Measurements from ENCODE around the gene OR9G1. TPM values are rescaled to one million over a fixed set of nuclear protein-coding genes. Genes with fewer than 3 reads are reported as not detected.

Gene OR9G1
- polyA plus RNA-seq, 1 of the 3 experiments (the other 2 are of a cell fraction) = not detected

- no peaks in the 10 kb centered on the region for H3K4me1 ChIP-seq (ENCODE audit: control insufficient read depth in 1 of 2, insufficient read depth in 2 of 2, low read depth in 1 of 2, low read length in 1 of 2)
- no peak for TF ChIP-seq IRF3 (IDR thresholded peaks at IDR 0.05; ENCODE audit: low read depth, low read length)
- TF ChIP-seq FOXJ3 (CRISPR knock-in tag; IDR thresholded peaks at IDR 0.05) = no peak
- TF ChIP-seq PBX3 (IDR thresholded peaks at IDR 0.05) = no peak
- TF ChIP-seq FOXM1 (IDR thresholded peaks at IDR 0.05; ENCODE audit: low read depth) = no peak
- no peak for TF ChIP-seq SIN3A (IDR thresholded peaks at IDR 0.05; ENCODE audit: borderline replicate concordance, low read depth, low read length)
- TF ChIP-seq CTCF (IDR thresholded peaks at IDR 0.05) = no peak
- no peak for TF ChIP-seq RFX5 (IDR thresholded peaks at IDR 0.05; ENCODE audit: low read length)
- no peak for TF ChIP-seq USF1 (IDR thresholded peaks at IDR 0.05; ENCODE audit: borderline replicate concordance, low read depth)
- TF ChIP-seq MXI1 (IDR thresholded peaks at IDR 0.05; ENCODE audit: low read depth, low read length) = no peak
- no peak for TF ChIP-seq TEAD4 (IDR thresholded peaks at IDR 0.05; ENCODE audit: borderline replicate concordance, insufficient read depth)
- no peak for TF ChIP-seq GABPA (IDR thresholded peaks at IDR 0.05; ENCODE audit: low read depth)
- no peak for TF ChIP-seq JUND (IDR thresholded peaks at IDR 0.05)
- H3K9ac ChIP-seq = no peak within 1 kb of the TSS
- CTCF ChIA-PET = no interaction called here
- DNase-seq = no peak
- H3F3A ChIP-seq (replicated peaks; ENCODE audit: insufficient read depth) = no peaks in the 10 kb centered on the region
- H3K27me3 ChIP-seq (ENCODE audit: insufficient read depth) = no peaks in the 10 kb centered on the region; the same call in 1 of the 2 replicates
- H4K20me1 ChIP-seq (ENCODE audit: insufficient read depth) = no peaks in the 10 kb centered on the region
- H2AFZ ChIP-seq (ENCODE audit: low read depth) = no peak within 1 kb of the TSS
- no peaks in the 10 kb centered on the region for H3K9me3 ChIP-seq
- POLR2A ChIA-PET = no interaction called here
- H3K79me2 ChIP-seq (ENCODE audit: insufficient read depth) = no peaks in the 10 kb centered on the region
- no peaks in the 10 kb centered on the region for H3K9me2 ChIP-seq
- no peaks in the 10 kb centered on the region for H3K36me3 ChIP-seq (replicated peaks in 1 of 2; ENCODE audit: control insufficient read depth in 1 of 2, insufficient read depth in 2 of 2, low read length in 1 of 2)
- WGBS (ENCODE audit: low lambda C conversion rate) = 5% methylated on average over 1 of the region's 1 CpG
- H3K27ac ChIP-seq (ENCODE audit: low read depth in 2 of 2, low read length in 1 of 2) = no peak within 1 kb of the TSS
- no peak within 1 kb of the TSS for H3K4me3 ChIP-seq (ENCODE audit: low read depth in 2 of 2, low read length in 1 of 2)
- no peak within 1 kb of the TSS for H3K4me2 ChIP-seq
Measured at GRCh38 chr11:56748597-56748996, 49.7 kb downstream of the OR9G1 start, which contains the start of gene OR9G4. TSS of gene OR9G4 (minus strand) at chr11:56748697. CDS start at chr11:56743766, 4,931 bp downstream.

- Histone ChIP-seq H3K4me2 (no peak overlapping the region), H3K27ac (ENCODE audit: low read depth in 2 of 2, low read length in 1 of 2) (no peak overlapping the region), H3F3A (replicated peaks; ENCODE audit: insufficient read depth) (no peaks in the 10 kb centered on the region), H3K36me3 (replicated peaks in 1 of 2; ENCODE audit: control insufficient read depth in 1 of 2, insufficient read depth in 2 of 2, low read length in 1 of 2) (no peaks in the 10 kb centered on the region), H2AFZ (ENCODE audit: low read depth) (no peak overlapping the region), H3K9me2 (no peaks in the 10 kb centered on the region), H3K27me3 (ENCODE audit: insufficient read depth) (no peaks in the 10 kb centered on the region), H3K9me3 (no peaks in the 10 kb centered on the region), H3K9ac (no peak overlapping the region), H3K79me2 (ENCODE audit: insufficient read depth) (no peaks in the 10 kb centered on the region), H3K4me1 (ENCODE audit: control insufficient read depth in 1 of 2, insufficient read depth in 2 of 2, low read depth in 1 of 2, low read length in 1 of 2) (no peaks in the 10 kb centered on the region), H3K4me3 (ENCODE audit: low read depth in 2 of 2, low read length in 1 of 2) (no peak overlapping the region), H4K20me1 (ENCODE audit: insufficient read depth) (no peaks in the 10 kb centered on the region)
- no peak for DNase-seq
- ChIA-PET POLR2A (no interaction called here), CTCF (no interaction called here)
- 17% methylated on average over 5 of the region's 5 CpGs for WGBS (ENCODE audit: low lambda C conversion rate)
- TF ChIP-seq SIN3A (IDR thresholded peaks at IDR 0.05; ENCODE audit: borderline replicate concordance, low read depth, low read length) (no peak), CTCF (IDR thresholded peaks at IDR 0.05) (peak; percentile 20; the same call in 1 of the 2 replicates), IRF3 (IDR thresholded peaks at IDR 0.05; ENCODE audit: low read depth, low read length) (no peak), MXI1 (IDR thresholded peaks at IDR 0.05; ENCODE audit: low read depth, low read length) (no peak), RXRA (IDR thresholded peaks at IDR 0.05; ENCODE audit: borderline replicate concordance, low read depth) (no peak), MEF2A (IDR thresholded peaks at IDR 0.05; ENCODE audit: borderline replicate concordance, low read depth) (no peak)
Measured at GRCh38 chr11:56750190-56750589, 51.3 kb downstream of the OR9G1 start.
